ENCODE results near the gene BTG1. TPM values are rescaled to one million over a fixed set of nuclear protein-coding genes. Genes with fewer than 3 reads are reported as not detected.

BTG1 gene
- total RNA-seq, 1 donor from 2014 or later, result 63.7 TPM

GRCh38 chr12:92138626-92139025 is 7.0 kb downstream of the BTG1 start:
- Histone ChIP-seq H2AFZ (ENCODE audit: low read depth, low read length) (no peak overlapping the region), H3K36me3 (ENCODE audit: insufficient read depth, low read length) (peaks cover 5% of the 10 kb centered on the region), H3K9me3 (ENCODE audit: insufficient read depth, low read depth, low read length) (no peaks in the 10 kb centered on the region), H3K4me3 (ENCODE audit: insufficient read depth, low read depth, low read length) (peak overlapping the region; percentile 6), H3K27ac (ENCODE audit: low read depth, low read length) (peak overlapping the region; percentile 79), H3K9ac (ENCODE audit: low read length) (no peak overlapping the region), H3K4me1 (ENCODE audit: insufficient read depth, low read length) (peaks cover 48% of the 10 kb centered on the region), H4K20me1 (ENCODE audit: insufficient read depth, low read length) (peaks cover 50% of the 10 kb centered on the region), H3K79me2 (ENCODE audit: insufficient read depth, low read length) (peaks cover 99% of the 10 kb centered on the region), H3K27me3 (ENCODE audit: insufficient read depth, low read length) (no peaks in the 10 kb centered on the region), H3K4me2 (ENCODE audit: low read length) (peak overlapping the region; percentile 87)
- peaks cover 48% of the 10 kb centered on the region for H3K4me1 Mint-ChIP-seq (ENCODE audit: low read depth, unreplicated experiment)
- FAIRE-seq (no peak), DNase-seq (ENCODE audit: low read depth) (no peak)
- H3K27me3 Mint-ChIP-seq (ENCODE audit: low read depth, unreplicated experiment), result no peaks in the 10 kb centered on the region
- no peak overlapping the region for H3K27ac Mint-ChIP-seq (ENCODE audit: unreplicated experiment)
- H3K9me3 Mint-ChIP-seq (ENCODE audit: unreplicated experiment), result no peaks in the 10 kb centered on the region
- no peak for TF ChIP-seq EZH2 (IDR thresholded peaks at IDR 0.05; ENCODE audit: insufficient read depth, low read length)
- TF ChIP-seq, protein P1, sequence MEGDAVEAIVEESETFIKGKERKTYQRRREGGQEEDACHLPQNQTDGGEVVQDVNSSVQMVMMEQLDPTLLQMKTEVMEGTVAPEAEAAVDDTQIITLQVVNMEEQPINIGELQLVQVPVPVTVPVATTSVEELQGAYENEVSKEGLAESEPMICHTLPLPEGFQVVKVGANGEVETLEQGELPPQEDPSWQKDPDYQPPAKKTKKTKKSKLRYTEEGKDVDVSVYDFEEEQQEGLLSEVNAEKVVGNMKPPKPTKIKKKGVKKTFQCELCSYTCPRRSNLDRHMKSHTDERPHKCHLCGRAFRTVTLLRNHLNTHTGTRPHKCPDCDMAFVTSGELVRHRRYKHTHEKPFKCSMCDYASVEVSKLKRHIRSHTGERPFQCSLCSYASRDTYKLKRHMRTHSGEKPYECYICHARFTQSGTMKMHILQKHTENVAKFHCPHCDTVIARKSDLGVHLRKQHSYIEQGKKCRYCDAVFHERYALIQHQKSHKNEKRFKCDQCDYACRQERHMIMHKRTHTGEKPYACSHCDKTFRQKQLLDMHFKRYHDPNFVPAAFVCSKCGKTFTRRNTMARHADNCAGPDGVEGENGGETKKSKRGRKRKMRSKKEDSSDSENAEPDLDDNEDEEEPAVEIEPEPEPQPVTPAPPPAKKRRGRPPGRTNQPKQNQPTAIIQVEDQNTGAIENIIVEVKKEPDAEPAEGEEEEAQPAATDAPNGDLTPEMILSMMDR (IDR thresholded peaks at IDR 0.05; ENCODE audit: insufficient read depth, low read depth, low read length), result no peak
- H3K36me3 Mint-ChIP-seq (ENCODE audit: low read depth, unreplicated experiment), result peaks cover 5% of the 10 kb centered on the region
- H3K4me3 Mint-ChIP-seq (ENCODE audit: unreplicated experiment), result no peak overlapping the region

- Histone ChIP-seq H3K9ac (ENCODE audit: low read length) (peak overlapping the region; percentile 15), H2AFZ (ENCODE audit: low read depth, low read length) (no peak overlapping the region), H3K4me2 (ENCODE audit: low read length) (peak overlapping the region; percentile 87), H3K79me2 (ENCODE audit: insufficient read depth, low read length) (peaks cover 99% of the 10 kb centered on the region), H3K9me3 (ENCODE audit: insufficient read depth, low read depth, low read length) (no peaks in the 10 kb centered on the region), H3K4me3 (ENCODE audit: insufficient read depth, low read depth, low read length) (peak overlapping the region; percentile 6), H3K27me3 (ENCODE audit: insufficient read depth, low read length) (no peaks in the 10 kb centered on the region), H3K27ac (ENCODE audit: low read depth, low read length) (peak overlapping the region; percentile 79), H3K36me3 (ENCODE audit: insufficient read depth, low read length) (peaks cover 5% of the 10 kb centered on the region), H4K20me1 (ENCODE audit: insufficient read depth, low read length) (peaks cover 49% of the 10 kb centered on the region), H3K4me1 (ENCODE audit: insufficient read depth, low read length) (peaks cover 48% of the 10 kb centered on the region)
- TF ChIP-seq, protein P1 (IDR thresholded peaks at IDR 0.05; ENCODE audit: insufficient read depth, low read depth, low read length), result no peak
- TF ChIP-seq EZH2 (IDR thresholded peaks at IDR 0.05; ENCODE audit: insufficient read depth, low read length), result no peak
- DNase-seq (ENCODE audit: low read depth) (no peak), FAIRE-seq (peak; percentile 56)
- peak overlapping the region; percentile 89 for H3K27ac Mint-ChIP-seq (ENCODE audit: unreplicated experiment)
- no peaks in the 10 kb centered on the region for H3K9me3 Mint-ChIP-seq (ENCODE audit: unreplicated experiment)
- no peaks in the 10 kb centered on the region for H3K27me3 Mint-ChIP-seq (ENCODE audit: low read depth, unreplicated experiment)
- H3K4me1 Mint-ChIP-seq (ENCODE audit: low read depth, unreplicated experiment), result peaks cover 51% of the 10 kb centered on the region
- H3K4me3 Mint-ChIP-seq (ENCODE audit: unreplicated experiment), result peak overlapping the region; percentile 22
- H3K36me3 Mint-ChIP-seq (ENCODE audit: low read depth, unreplicated experiment), result peaks cover 3% of the 10 kb centered on the region
These were observed 7.5 kb downstream of the BTG1 start for GRCh38 chr12:92138144-92138543.

GRCh38 chr12:92136965-92137721 is 8.5 kb downstream of the BTG1 start:
- FAIRE-seq, result peak; percentile 88
- H3K27me3 Mint-ChIP-seq (ENCODE audit: low read depth, unreplicated experiment), result no peaks in the 10 kb centered on the region
- H3K4me3 Mint-ChIP-seq (ENCODE audit: unreplicated experiment), result peak overlapping the region; percentile 36
- peaks cover 50% of the 10 kb centered on the region for H3K4me1 Mint-ChIP-seq (ENCODE audit: low read depth, unreplicated experiment)
- Histone ChIP-seq H2AFZ (ENCODE audit: low read depth, low read length) (no peak overlapping the region), H4K20me1 (ENCODE audit: insufficient read depth, low read length) (peaks cover 42% of the 10 kb centered on the region), H3K27ac (ENCODE audit: low read depth, low read length) (peak overlapping the region; percentile 79), H3K36me3 (ENCODE audit: insufficient read depth, low read length) (no peaks in the 10 kb centered on the region), H3K9me3 (ENCODE audit: insufficient read depth, low read depth, low read length) (no peaks in the 10 kb centered on the region), H3K4me2 (ENCODE audit: low read length) (peak overlapping the region; percentile 87), H3K9ac (ENCODE audit: low read length) (peak overlapping the region; percentile 40), H3K4me1 (ENCODE audit: insufficient read depth, low read length) (peaks cover 47% of the 10 kb centered on the region), H3K4me3 (ENCODE audit: insufficient read depth, low read depth, low read length) (peak overlapping the region; percentile 11), H3K79me2 (ENCODE audit: insufficient read depth, low read length) (peaks cover 99% of the 10 kb centered on the region), H3K27me3 (ENCODE audit: insufficient read depth, low read length) (no peaks in the 10 kb centered on the region)
- peaks cover 1% of the 10 kb centered on the region for H3K36me3 Mint-ChIP-seq (ENCODE audit: low read depth, unreplicated experiment)
- peak overlapping the region; percentile 89 for H3K27ac Mint-ChIP-seq (ENCODE audit: unreplicated experiment)
- DNase-seq (ENCODE audit: low read depth), result peak; percentile 87
- no peaks in the 10 kb centered on the region for H3K9me3 Mint-ChIP-seq (ENCODE audit: unreplicated experiment)
- TF ChIP-seq EZH2 (IDR thresholded peaks at IDR 0.05; ENCODE audit: insufficient read depth, low read length), result no peak
- TF ChIP-seq, protein P1 (IDR thresholded peaks at IDR 0.05; ENCODE audit: insufficient read depth, low read depth, low read length), result no peak
